ENCODE data around the gene DGAT2.

Gene DGAT2

DNA sequence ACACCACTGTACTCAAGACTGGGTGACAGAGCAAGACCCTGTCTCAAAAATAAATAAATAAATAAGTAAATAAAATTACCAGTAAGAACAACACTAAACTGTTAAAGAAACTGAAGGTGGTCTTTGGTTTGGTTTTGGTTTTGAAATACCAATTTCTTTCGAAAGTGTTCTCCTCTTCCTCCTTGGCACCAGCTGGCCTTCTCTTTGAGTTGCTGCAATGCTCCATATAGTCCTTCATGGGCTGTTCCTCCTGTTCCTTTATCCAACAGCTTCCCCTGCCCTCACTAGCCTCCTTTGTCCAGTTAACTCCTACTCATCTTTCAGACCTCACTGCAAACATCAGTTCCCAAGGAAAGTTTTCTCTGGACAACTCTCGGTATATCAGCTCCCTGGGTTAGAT lies 41.4 kb downstream of the DGAT2 start:
- Histone ChIP-seq H3K27me3 (ENCODE audit: low read depth, low read length) (no peaks in the 10 kb centered on the region), H3K4me3 (ENCODE audit: low read depth in 1 of 2, low read length in 2 of 2) (no peak overlapping the region), H3K4me1 (ENCODE audit: control insufficient read depth in 1 of 2, insufficient read depth in 2 of 2, low read length in 2 of 2) (peaks cover 0 to 7% of the 10 kb centered on the region in 2 donors), H3K36me3 (ENCODE audit: control insufficient read depth in 1 of 2, insufficient read depth in 2 of 2, low read length in 2 of 2) (no peaks in the 10 kb centered on the region), H3K27ac (ENCODE audit: low read length) (no peak overlapping the region), H3K9me3 (ENCODE audit: control insufficient read depth in 1 of 2, low read length in 2 of 2) (no peaks in the 10 kb centered on the region)

DNA sequence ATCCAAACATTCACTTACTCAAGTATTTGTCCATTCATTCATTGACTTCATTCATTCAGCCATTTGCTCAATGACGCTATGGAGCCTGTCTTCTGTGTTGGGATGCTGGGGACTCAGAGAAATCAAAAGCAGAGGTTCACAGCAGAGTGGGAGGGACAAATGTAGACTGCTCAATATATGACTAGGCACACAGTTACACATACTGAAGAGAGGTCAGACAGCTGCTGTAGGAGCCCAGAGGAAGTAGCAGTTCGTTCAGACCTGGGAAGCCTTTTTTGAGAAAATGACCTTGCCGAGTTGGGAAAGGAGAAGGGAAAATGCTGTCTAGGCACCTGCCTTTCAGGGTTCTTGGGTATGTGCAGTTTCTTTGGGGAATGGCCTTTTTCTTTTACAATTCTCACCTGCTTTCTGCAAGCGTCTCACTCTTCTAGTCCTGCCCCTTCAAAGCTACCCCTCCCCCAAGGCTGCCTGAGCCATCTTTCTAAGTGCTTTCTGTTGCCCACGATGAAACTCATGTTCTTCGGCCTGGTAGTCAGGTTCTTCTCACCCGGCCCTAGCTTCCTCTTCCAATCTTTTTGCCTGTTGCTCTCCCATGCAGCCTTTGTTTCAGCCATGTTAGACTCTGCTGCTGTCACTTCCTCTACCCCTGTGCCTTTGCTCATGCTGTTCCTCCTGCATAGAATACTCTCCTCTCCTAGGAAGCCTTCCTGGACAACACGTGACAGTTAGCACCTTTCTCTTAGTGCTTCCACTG lies 42.2 kb downstream of the DGAT2 start:
- peaks cover 0 to 7% of the 10 kb centered on the region in 2 donors for H3K4me1 ChIP-seq (ENCODE audit: control insufficient read depth in 1 of 2, insufficient read depth in 2 of 2, low read length in 2 of 2)
- H3K27ac ChIP-seq (ENCODE audit: low read length) = no peak overlapping the region
- no peaks in the 10 kb centered on the region for H3K9me3 ChIP-seq (ENCODE audit: control insufficient read depth in 1 of 2, low read length in 2 of 2)
- H3K4me3 ChIP-seq (ENCODE audit: low read depth in 1 of 2, low read length in 2 of 2) = no peak overlapping the region
- no peaks in the 10 kb centered on the region for H3K36me3 ChIP-seq (ENCODE audit: control insufficient read depth in 1 of 2, insufficient read depth in 2 of 2, low read length in 2 of 2)
- no peaks in the 10 kb centered on the region for H3K27me3 ChIP-seq (ENCODE audit: low read depth, low read length)

DNA sequence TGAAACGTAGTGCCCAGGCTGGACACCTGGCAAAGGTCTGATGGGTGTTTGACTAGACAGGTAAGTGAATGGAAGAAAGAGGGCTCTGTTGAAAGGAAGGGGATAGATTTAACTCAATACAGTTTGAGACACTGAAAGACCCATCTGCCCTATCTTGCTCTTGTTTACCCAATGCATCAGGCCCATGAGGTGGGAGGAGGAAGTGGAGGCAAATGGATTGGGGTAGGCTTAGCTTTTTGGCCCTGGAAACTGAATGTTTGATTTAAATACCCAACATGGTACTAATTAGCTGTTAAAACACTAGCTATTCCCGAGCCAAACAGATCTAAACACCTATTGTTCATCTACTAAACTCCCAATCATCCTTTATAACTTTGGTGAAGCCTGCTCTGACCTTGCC lies 42.9 kb downstream of the DGAT2 start:
- no peak overlapping the region for H3K4me3 ChIP-seq (ENCODE audit: low read depth in 1 of 2, low read length in 2 of 2)
- H3K9me3 ChIP-seq (ENCODE audit: control insufficient read depth in 1 of 2, low read length in 2 of 2) = no peaks in the 10 kb centered on the region
- H3K4me1 ChIP-seq (ENCODE audit: control insufficient read depth in 1 of 2, insufficient read depth in 2 of 2, low read length in 2 of 2) = peaks cover 5 to 9% of the 10 kb centered on the region in 2 donors
- no peaks in the 10 kb centered on the region for H3K36me3 ChIP-seq (ENCODE audit: control insufficient read depth in 1 of 2, insufficient read depth in 2 of 2, low read length in 2 of 2)
- H3K27ac ChIP-seq (ENCODE audit: low read length) = no peak overlapping the region
- no peaks in the 10 kb centered on the region for H3K27me3 ChIP-seq (ENCODE audit: low read depth, low read length)

DNA sequence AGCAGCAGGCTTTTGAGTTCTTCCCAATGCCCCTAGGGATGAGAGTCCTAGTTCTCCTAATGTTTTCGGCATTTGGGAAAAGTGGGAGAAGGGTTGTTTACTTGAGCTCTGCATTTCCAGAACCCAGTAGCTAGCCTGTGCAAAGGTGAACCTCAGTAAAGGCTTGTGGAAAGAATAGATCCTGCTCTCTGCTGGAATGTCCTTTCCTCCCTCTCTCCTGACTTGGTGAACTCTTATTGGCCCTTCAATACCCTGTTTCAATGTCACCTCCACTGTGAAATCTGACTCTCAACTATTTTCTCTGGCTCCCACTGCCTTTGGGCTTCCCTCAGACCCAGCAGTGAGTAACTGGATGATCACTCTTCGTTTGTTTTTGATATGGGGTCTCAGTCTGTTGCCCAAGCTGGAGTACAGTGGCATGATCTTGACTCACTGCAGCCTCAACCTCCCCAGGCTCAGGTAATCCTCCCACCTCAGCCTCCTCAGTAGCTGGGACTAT lies 44.0 kb downstream of the DGAT2 start:
- Histone ChIP-seq H3K4me1 (ENCODE audit: control insufficient read depth in 1 of 2, insufficient read depth in 2 of 2, low read length in 2 of 2) (peaks cover 14 to 16% of the 10 kb centered on the region in 2 donors), H3K27ac (ENCODE audit: low read length) (no peak overlapping the region), H3K9me3 (ENCODE audit: control insufficient read depth in 1 of 2, low read length in 2 of 2) (no peaks in the 10 kb centered on the region), H3K4me3 (ENCODE audit: low read depth in 1 of 2, low read length in 2 of 2) (no peak overlapping the region), H3K27me3 (ENCODE audit: low read depth, low read length) (no peaks in the 10 kb centered on the region), H3K36me3 (ENCODE audit: control insufficient read depth in 1 of 2, insufficient read depth in 2 of 2, low read length in 2 of 2) (no peaks in the 10 kb centered on the region)

DNA sequence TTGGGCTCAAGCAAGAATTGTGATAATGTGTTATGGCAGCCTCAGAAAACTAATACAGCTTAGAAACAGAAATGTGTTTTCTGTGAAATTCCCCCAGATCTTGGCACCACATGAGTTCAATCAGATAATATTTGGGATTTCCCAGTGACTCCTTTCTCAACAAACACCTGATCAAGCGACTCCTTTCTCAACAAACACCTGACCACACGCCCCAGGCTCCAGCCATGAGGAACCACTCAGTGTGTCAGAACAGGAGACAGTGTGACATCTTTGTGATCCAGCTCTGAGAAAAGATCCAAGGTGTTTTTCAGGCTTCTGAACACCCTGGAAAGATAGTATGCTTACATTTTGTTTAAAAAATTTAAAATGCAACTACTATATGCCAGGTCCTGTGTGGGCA lies 44.5 kb downstream of the DGAT2 start:
- Histone ChIP-seq H3K4me1 (ENCODE audit: control insufficient read depth in 1 of 2, insufficient read depth in 2 of 2, low read length in 2 of 2) (peaks cover 14 to 16% of the 10 kb centered on the region in 2 donors), H3K36me3 (ENCODE audit: control insufficient read depth in 1 of 2, insufficient read depth in 2 of 2, low read length in 2 of 2) (no peaks in the 10 kb centered on the region), H3K9me3 (ENCODE audit: control insufficient read depth in 1 of 2, low read length in 2 of 2) (no peaks in the 10 kb centered on the region), H3K27ac (ENCODE audit: low read length) (no peak overlapping the region), H3K27me3 (ENCODE audit: low read depth, low read length) (no peaks in the 10 kb centered on the region), H3K4me3 (ENCODE audit: low read depth in 1 of 2, low read length in 2 of 2) (no peak overlapping the region)

DNA sequence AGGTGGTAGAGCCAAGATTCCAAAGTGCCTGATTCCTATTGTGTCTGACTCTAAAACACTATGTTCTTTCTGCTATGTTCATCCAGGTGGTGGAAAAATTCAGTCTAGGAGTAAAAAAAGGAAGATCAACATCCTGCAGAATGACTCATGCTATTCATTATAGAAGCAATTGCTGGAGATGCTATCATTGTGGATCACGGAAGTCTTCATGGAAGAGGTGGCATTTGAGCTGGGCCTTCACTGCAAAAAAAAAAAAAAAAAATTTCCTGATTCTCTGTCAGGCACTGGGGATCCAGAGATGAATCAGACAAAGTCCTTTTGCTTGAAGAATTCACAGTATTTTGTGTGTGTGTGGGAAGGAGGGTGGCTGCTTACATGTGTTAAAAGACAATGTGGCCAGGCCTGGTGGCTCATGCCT lies 45.1 kb downstream of the DGAT2 start:
- Histone ChIP-seq H3K4me1 (ENCODE audit: control insufficient read depth in 1 of 2, insufficient read depth in 2 of 2, low read length in 2 of 2) (peaks cover 14 to 16% of the 10 kb centered on the region in 2 donors), H3K27me3 (ENCODE audit: low read depth, low read length) (no peaks in the 10 kb centered on the region), H3K9me3 (ENCODE audit: control insufficient read depth in 1 of 2, low read length in 2 of 2) (no peaks in the 10 kb centered on the region), H3K27ac (ENCODE audit: low read length) (no peak overlapping the region), H3K4me3 (ENCODE audit: low read depth in 1 of 2, low read length in 2 of 2) (no peak overlapping the region), H3K36me3 (ENCODE audit: control insufficient read depth in 1 of 2, insufficient read depth in 2 of 2, low read length in 2 of 2) (no peaks in the 10 kb centered on the region)

DNA sequence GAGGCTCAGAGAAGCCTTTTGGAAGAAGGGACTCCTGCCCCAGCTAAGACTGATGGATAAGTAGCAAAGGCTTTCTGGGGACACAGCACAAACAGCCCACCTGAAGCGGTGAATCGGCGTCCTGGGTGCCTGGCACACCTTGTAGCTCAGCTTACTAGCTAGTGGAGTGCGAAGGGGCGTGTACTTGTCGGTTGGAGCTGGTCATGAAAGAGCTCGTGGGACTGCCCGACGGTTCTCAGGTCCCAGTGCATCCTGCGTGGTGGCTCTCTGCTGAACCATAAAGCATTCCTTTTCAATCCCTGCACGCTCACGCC lies 45.7 kb downstream of the DGAT2 start:
- Histone ChIP-seq H3K27ac (ENCODE audit: low read length) (peak overlapping the region; percentile 68), H3K27me3 (ENCODE audit: low read depth, low read length) (no peaks in the 10 kb centered on the region), H3K4me3 (ENCODE audit: low read depth in 1 of 2, low read length in 2 of 2) (peak overlapping the region; percentile 81 to 93), H3K4me1 (ENCODE audit: control insufficient read depth in 1 of 2, insufficient read depth in 2 of 2, low read length in 2 of 2) (peaks cover 14 to 16% of the 10 kb centered on the region in 2 donors), H3K36me3 (ENCODE audit: control insufficient read depth in 1 of 2, insufficient read depth in 2 of 2, low read length in 2 of 2) (no peaks in the 10 kb centered on the region), H3K9me3 (ENCODE audit: control insufficient read depth in 1 of 2, low read length in 2 of 2) (no peaks in the 10 kb centered on the region)

DNA sequence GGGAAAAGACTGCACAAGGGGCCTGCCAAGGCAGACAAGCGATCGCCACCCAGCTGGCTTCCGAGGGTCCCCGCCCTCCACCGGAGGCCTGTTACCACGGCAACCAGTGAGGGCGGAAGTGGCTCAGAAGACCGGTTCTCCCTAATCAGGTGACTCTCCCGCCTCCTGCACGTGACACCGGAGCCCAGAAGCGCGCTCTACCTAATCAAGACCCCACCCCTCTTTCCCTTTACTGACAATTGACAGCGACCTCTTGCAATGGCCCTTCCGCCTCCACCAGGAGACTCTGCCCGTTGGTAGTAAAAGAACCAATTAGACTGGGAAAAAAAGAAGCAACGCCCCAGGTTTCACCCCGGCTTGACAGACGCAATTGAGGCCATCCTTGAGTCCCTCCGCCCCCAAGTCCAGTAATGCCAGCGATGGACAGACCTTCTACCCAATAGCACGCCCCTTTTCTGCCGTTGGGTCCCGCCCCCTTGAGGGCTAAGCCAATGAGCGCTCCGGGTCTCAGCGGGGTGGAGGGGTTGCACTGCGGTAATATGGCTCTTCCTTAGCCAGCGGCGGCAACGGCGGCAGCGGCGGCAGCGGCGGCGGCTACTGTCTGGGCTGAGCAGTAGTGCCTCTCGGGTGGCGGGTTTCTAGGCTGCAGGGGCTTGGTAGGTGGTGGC lies 46.2 kb downstream of the DGAT2 start, which contains the start of gene UVRAG:
TSS of gene UVRAG (plus strand) at position 534 of the 668 bp plus-strand sequence. CDS start 198 bp downstream, outside the sequence.
- Histone ChIP-seq H3K4me3 (ENCODE audit: low read depth in 1 of 2, low read length in 2 of 2) (peak within 1 kb of the TSS; percentile 81 to 93), H3K27ac (ENCODE audit: low read length) (peak within 1 kb of the TSS; percentile 73), H3K4me1 (ENCODE audit: control insufficient read depth in 1 of 2, insufficient read depth in 2 of 2, low read length in 2 of 2) (peaks cover 14 to 16% of the 10 kb centered on the region in 2 donors), H3K27me3 (ENCODE audit: low read depth, low read length) (no peaks in the 10 kb centered on the region), H3K36me3 (ENCODE audit: control insufficient read depth in 1 of 2, insufficient read depth in 2 of 2, low read length in 2 of 2) (no peaks in the 10 kb centered on the region), H3K9me3 (ENCODE audit: control insufficient read depth in 1 of 2, low read length in 2 of 2) (no peaks in the 10 kb centered on the region)

DNA sequence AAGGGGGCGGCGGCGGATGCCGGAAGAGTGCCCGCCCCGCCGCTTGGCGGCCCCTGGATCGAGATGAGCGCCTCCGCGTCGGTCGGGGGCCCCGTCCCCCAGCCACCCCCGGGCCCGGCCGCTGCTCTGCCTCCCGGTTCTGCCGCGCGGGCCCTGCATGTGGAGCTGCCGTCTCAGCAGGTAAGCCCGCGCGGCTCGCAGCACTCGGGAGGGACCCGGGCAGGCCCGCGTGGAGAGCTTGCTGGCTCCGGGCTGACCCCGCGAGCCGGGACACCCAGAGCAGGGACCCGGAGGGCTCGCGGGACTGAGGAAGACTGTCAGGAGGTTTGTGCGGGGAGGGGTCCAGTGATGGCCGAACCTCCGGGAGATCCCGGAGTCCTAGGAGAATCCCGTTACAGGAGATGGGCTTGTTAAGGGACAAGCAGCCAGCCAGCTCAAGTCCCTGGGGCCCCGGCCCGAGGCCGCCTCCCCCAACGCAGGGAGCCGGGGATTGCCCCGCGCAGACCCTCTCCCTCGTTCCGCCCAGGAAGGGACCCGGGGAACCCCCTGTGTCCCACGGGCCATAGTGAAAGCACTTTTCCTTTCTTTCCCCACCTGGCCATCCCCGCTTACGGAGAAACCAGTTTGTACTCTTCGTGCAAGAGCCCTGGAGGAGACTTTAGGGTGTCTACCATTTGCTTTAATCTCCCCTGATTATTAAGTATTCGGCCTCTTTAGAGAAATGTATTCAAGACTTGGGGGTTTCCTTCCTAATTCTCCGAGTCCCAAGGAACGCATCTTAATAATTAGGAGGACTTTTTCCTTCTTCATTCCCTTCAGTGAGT lies 47.0 kb downstream of the DGAT2 start:
- H3K4me3 ChIP-seq (ENCODE audit: low read depth in 1 of 2, low read length in 2 of 2) = peak overlapping the region; percentile 81 to 93
- H3K36me3 ChIP-seq (ENCODE audit: control insufficient read depth in 1 of 2, insufficient read depth in 2 of 2, low read length in 2 of 2) = no peaks in the 10 kb centered on the region
- H3K4me1 ChIP-seq (ENCODE audit: control insufficient read depth in 1 of 2, insufficient read depth in 2 of 2, low read length in 2 of 2) = peaks cover 14 to 16% of the 10 kb centered on the region in 2 donors
- H3K27me3 ChIP-seq (ENCODE audit: low read depth, low read length) = no peaks in the 10 kb centered on the region
- H3K27ac ChIP-seq (ENCODE audit: low read length) = peak overlapping the region; percentile 73
- H3K9me3 ChIP-seq (ENCODE audit: control insufficient read depth in 1 of 2, low read length in 2 of 2) = no peaks in the 10 kb centered on the region

DNA sequence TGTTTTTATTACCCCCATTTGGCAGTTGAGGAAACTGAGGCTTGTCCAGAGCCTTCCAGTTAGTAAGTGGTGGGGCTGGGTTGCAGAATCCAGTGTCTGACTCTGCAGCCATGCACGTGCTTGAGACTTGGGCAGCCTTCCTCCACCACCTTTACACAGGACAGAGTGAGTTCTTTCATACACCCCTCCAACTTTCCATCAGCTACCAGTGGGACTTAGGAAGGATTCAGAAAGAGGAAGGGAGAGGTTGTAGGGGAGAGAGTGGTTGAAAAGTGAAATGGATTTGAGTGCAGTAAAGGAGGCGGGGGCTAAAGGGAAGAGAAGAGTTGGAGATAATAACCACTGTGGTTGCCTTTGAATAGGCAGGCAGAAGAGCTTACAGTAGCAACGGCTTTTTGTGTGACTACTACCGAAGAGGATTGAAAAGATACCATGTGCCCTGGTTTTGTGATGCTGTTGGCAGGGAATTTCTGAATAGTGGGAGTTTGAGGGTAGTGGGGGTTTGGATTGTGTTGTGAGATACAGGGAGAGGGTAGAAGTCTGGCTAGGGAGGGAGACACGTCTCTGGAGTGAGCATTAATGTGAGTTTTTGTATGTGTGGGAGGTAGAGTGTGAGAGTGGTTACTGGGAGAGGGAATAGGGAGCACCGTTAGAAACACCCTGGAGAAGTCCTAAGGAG lies 48.1 kb downstream of the DGAT2 start:
- Histone ChIP-seq H3K9me3 (ENCODE audit: control insufficient read depth in 1 of 2, low read length in 2 of 2) (no peaks in the 10 kb centered on the region), H3K4me3 (ENCODE audit: low read depth in 1 of 2, low read length in 2 of 2) (peak overlapping the region; percentile 81 to 93), H3K27ac (ENCODE audit: low read length) (peak overlapping the region; percentile 40), H3K36me3 (ENCODE audit: control insufficient read depth in 1 of 2, insufficient read depth in 2 of 2, low read length in 2 of 2) (no peaks in the 10 kb centered on the region), H3K4me1 (ENCODE audit: control insufficient read depth in 1 of 2, insufficient read depth in 2 of 2, low read length in 2 of 2) (peaks cover 14 to 20% of the 10 kb centered on the region in 2 donors), H3K27me3 (ENCODE audit: low read depth, low read length) (no peaks in the 10 kb centered on the region)
